Chondrocyte (in vitro differentiated cells): ENCODE results near the gene HMX1. TPM values are rescaled to one million over a fixed set of nuclear protein-coding genes. Genes with fewer than 3 reads are reported as not detected.

Experiments used
- DNase-seq: peaks from one replicate; pipeline ENCODE4 v3.0.0; 2021; ENCODE audit warnings: mixed read lengths, low spot score
- H3K27ac Mint-ChIP-seq: one replicate; pipeline ENCODE4 v1.8.0; 2021; ENCODE audit warnings: mild to moderate bottlenecking, moderate library complexity, mixed read lengths; ENCODE audit not compliant: unreplicated experiment
- H3K27me3 Mint-ChIP-seq: 2 replicates; pipeline ENCODE4 v1.8.0; 2021; ENCODE audit warnings: low read depth, mixed read lengths
- H3K36me3 Mint-ChIP-seq: 2 replicates; pipeline ENCODE4 v1.8.0; 2021; ENCODE audit warnings: low read depth, mixed read lengths
- H3K4me1 Mint-ChIP-seq: 2 replicates; pipeline ENCODE4 v1.8.0; 2021; ENCODE audit warnings: low read depth, mild to moderate bottlenecking, mixed read lengths
- H3K4me3 Mint-ChIP-seq: one replicate; pipeline ENCODE4 v1.8.0; 2021; ENCODE audit warnings: mild to moderate bottlenecking, moderate library complexity, mixed read lengths; ENCODE audit not compliant: unreplicated experiment
- H3K9me3 Mint-ChIP-seq: 2 replicates; pipeline ENCODE4 v1.8.0; 2021; ENCODE audit warnings: low read depth, mixed read lengths
- CTCF ChIP-seq: fragments of 200-600 bp; sonication (generic); IDR thresholded peaks from 2 replicates; pipeline ENCODE4 v1.5.0; 2021; ENCODE audit warnings: antibody characterized with exemption, mild to moderate bottlenecking, moderate library complexity
- total RNA-seq: library from RNA; stranded (reverse); gene quantifications from 3 replicates; pipeline ENCODE4 v1.2.1, GENCODE V29; 2021

HMX1 gene
- total RNA-seq, 1 donor from 2014 or later: not detected

- Mint-ChIP-seq H3K27ac (no peak overlapping the region), H3K4me3 (no peak overlapping the region), H3K9me3 (no peaks in the 10 kb centered on the region), H3K4me1 (no peaks in the 10 kb centered on the region), H3K27me3 (peaks cover 51% of the 10 kb centered on the region), H3K36me3 (no peaks in the 10 kb centered on the region)
- no peak for DNase-seq
- no peak for TF ChIP-seq CTCF
Observed at GRCh38 chr4:8880851-8881250, 9.2 kb upstream of the HMX1 start.

- Mint-ChIP-seq H3K9me3 (no peaks in the 10 kb centered on the region), H3K36me3 (no peaks in the 10 kb centered on the region), H3K4me3 (no peak overlapping the region), H3K4me1 (no peaks in the 10 kb centered on the region), H3K27ac (no peak overlapping the region), H3K27me3 (peaks cover 58% of the 10 kb centered on the region)
- no peak for DNase-seq
- TF ChIP-seq CTCF: no peak
Observed at GRCh38 chr4:8879574-8879973, 7.9 kb upstream of the HMX1 start.

GRCh38 chr4:8878421-8878820 is 6.8 kb upstream of the HMX1 start:
- no peaks in the 10 kb centered on the region for H3K9me3 Mint-ChIP-seq
- no peak overlapping the region for H3K27ac Mint-ChIP-seq
- no peak for TF ChIP-seq CTCF
- H3K36me3 Mint-ChIP-seq: no peaks in the 10 kb centered on the region
- H3K27me3 Mint-ChIP-seq: peaks cover 55% of the 10 kb centered on the region
- DNase-seq: no peak
- no peaks in the 10 kb centered on the region for H3K4me1 Mint-ChIP-seq
- no peak overlapping the region for H3K4me3 Mint-ChIP-seq

GRCh38 chr4:8877780-8878040 is 6.1 kb upstream of the HMX1 start:
- TF ChIP-seq CTCF: no peak

GRCh38 chr4:8876982-8877779 is 5.5 kb upstream of the HMX1 start:
- DNase-seq: no peak
- no peak overlapping the region for H3K4me3 Mint-ChIP-seq
- H3K27ac Mint-ChIP-seq: no peak overlapping the region
- no peaks in the 10 kb centered on the region for H3K9me3 Mint-ChIP-seq
- TF ChIP-seq CTCF: no peak
- peaks cover 1% of the 10 kb centered on the region for H3K4me1 Mint-ChIP-seq
- no peaks in the 10 kb centered on the region for H3K36me3 Mint-ChIP-seq
- peaks cover 62% of the 10 kb centered on the region for H3K27me3 Mint-ChIP-seq

More at GRCh38 chr4:8877780-8878040, 6.1 kb upstream of the HMX1 start:
- peaks cover 60% of the 10 kb centered on the region for H3K27me3 Mint-ChIP-seq
- H3K36me3 Mint-ChIP-seq: no peaks in the 10 kb centered on the region
- H3K27ac Mint-ChIP-seq: no peak overlapping the region
- no peaks in the 10 kb centered on the region for H3K9me3 Mint-ChIP-seq
- DNase-seq: no peak
- H3K4me3 Mint-ChIP-seq: no peak overlapping the region
- no peaks in the 10 kb centered on the region for H3K4me1 Mint-ChIP-seq
